ENCODE data around the gene ABHD2.

DNA sequence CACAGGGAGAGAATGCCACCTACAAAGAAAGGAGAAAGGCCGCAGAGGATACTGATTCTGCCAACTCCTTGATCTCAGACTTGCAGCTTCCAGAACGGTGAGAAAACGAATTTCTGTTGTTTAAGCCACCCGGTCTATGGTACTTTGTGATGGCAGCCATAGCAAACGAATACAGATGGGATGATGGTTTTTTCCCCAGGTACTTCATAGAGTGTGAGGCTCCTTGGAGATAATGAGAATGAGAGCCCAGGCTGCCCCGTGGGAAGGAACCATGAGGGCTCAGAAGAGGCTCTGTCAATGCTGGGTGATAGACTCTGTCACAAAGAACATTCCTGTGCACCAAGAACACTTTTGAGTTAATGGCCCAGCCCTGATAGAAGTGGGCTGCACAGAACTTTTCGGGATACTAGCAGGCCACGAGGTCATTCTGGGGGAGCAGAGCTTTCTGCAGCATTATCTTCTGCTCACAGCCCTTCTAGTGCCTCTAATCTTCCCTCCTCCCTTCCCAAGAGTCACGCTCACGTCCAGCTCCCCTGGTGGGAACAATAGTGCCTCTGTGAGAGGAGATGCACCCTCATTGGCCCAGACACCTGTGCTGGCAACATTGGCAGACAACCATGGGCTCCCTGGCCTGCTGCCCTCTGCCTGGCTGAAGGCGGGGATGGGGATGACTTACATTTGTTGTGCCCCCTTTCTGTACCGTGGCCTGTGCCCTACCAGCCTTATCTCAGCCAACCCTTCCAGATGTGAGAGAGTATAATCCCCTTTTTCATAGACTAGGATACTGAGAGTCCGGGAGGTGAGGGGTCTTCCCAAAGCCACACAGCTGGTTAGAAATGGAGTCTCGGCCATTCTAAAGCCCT, 138.3 kb downstream of the ABHD2 start:
- no peak for TF ChIP-seq CTCF (conservative IDR thresholded peaks at IDR 0.05 in 1 of 2, IDR thresholded peaks at IDR 0.05 in 1 of 2; ENCODE audit: low read depth in 1 of 2, low read length in 2 of 2)
- TF ChIP-seq EZH2 (IDR thresholded peaks at IDR 0.05; ENCODE audit: low read length, missing control alignments) = no peak

Measured in fibroblast of lung (primary cell).